Neural cell (in vitro differentiated cells): ENCODE data around the gene CD81.

Source experiments
- CTCF ChIP-seq: fragments of 450-650 bp; IDR thresholded peaks from 2 replicates; pipeline ENCODE4 v1.5.1; 2014; ENCODE audit warnings: antibody characterized with exemption, mild to moderate bottlenecking, moderate library complexity; ENCODE audit not compliant: poor library complexity, severe bottlenecking
- EP300 ChIP-seq: fragments of 450-650 bp; conservative IDR thresholded peaks from 2 replicates; pipeline ENCODE4 v1.6.1; 2014; ENCODE audit warnings: antibody characterized with exemption, mild to moderate bottlenecking, moderate library complexity; ENCODE audit not compliant: poor library complexity, severe bottlenecking
- EZH2 ChIP-seq: fragments of 200-600, 300-800 bp; shearing (Covaris generic), sonication (generic); IDR thresholded peaks from 2 replicates; pipeline ENCODE4 v1.6.1; 2014; ENCODE audit warnings: antibody characterized with exemption, low read length, borderline replicate concordance, mild to moderate bottlenecking; ENCODE audit not compliant: insufficient read depth, poor library complexity, severe bottlenecking
- MXI1 ChIP-seq: fragments of 450-650 bp; conservative IDR thresholded peaks from 2 replicates; pipeline ENCODE4 v1.6.1; 2014; ENCODE audit warnings: antibody characterized with exemption, mild to moderate bottlenecking; ENCODE audit not compliant: poor library complexity, severe bottlenecking
- POLR2AphosphoS5 ChIP-seq: IDR thresholded peaks from 2 replicates; pipeline ENCODE4 v1.6.1; 2012
- RAD21 ChIP-seq: fragments of 450-650 bp; conservative IDR thresholded peaks from 2 replicates; pipeline ENCODE4 v1.6.1; 2014; ENCODE audit warnings: antibody characterized with exemption, mild to moderate bottlenecking, moderate library complexity
- REST ChIP-seq: IDR thresholded peaks from 2 replicates; pipeline ENCODE4 v1.6.1; 2012; ENCODE audit warnings: borderline replicate concordance
- SMC3 ChIP-seq: fragments of 450-650 bp; conservative IDR thresholded peaks from 2 replicates; pipeline ENCODE4 v1.6.1; 2014; ENCODE audit warnings: antibody characterized with exemption, mild to moderate bottlenecking, moderate library complexity; ENCODE audit not compliant: poor library complexity
- TAF1 ChIP-seq: IDR thresholded peaks from 2 replicates; pipeline ENCODE4 v1.6.1; 2012; ENCODE audit warnings: low read depth

GRCh38 chr11:2392241-2392959 lies 15.3 kb downstream of the CD81 start:
- TF ChIP-seq CTCF: no peak
- no peak for TF ChIP-seq EZH2
- no peak for TF ChIP-seq MXI1
- TF ChIP-seq RAD21: no peak
- no peak for TF ChIP-seq REST
- no peak for TF ChIP-seq TAF1
- TF ChIP-seq EP300: no peak
- no peak for TF ChIP-seq POLR2AphosphoS5
- TF ChIP-seq SMC3: no peak
